GM19438 (cell line): ENCODE measurements around the gene ZFAND3.

ENCODE experiments used
- ATAC-seq: cut with Tn5 transposase; IDR thresholded peaks from one replicate; pipeline ENCODE4 v1.9.1; 2021; ENCODE audit warnings: low read depth; ENCODE audit not compliant: unreplicated experiment

Gene ZFAND3

GRCh38 chr6:38192011-38192410, 372.5 kb downstream of the ZFAND3 start:
- ATAC-seq: no peak

- no peak for ATAC-seq
These were observed 373.0 kb downstream of the ZFAND3 start for GRCh38 chr6:38192487-38192886.

GRCh38 chr6:38193051-38193450, 373.5 kb downstream of the ZFAND3 start:
- no peak for ATAC-seq

- ATAC-seq: no peak
These were observed 374.2 kb downstream of the ZFAND3 start for GRCh38 chr6:38193481-38194281.

- ATAC-seq: no peak
These were observed 374.7 kb downstream of the ZFAND3 start for GRCh38 chr6:38194282-38194572.

GRCh38 chr6:38194589-38194988, 375.1 kb downstream of the ZFAND3 start:
- ATAC-seq: no peak

- no peak for ATAC-seq
These were observed 375.6 kb downstream of the ZFAND3 start for GRCh38 chr6:38195113-38195635.

GRCh38 chr6:38198219-38198618, 378.7 kb downstream of the ZFAND3 start:
- no peak for ATAC-seq
